Measurements from ENCODE around the gene SYK. TPM values are rescaled to one million over a fixed set of nuclear protein-coding genes. Genes with fewer than 3 reads are reported as not detected.

Gene SYK
- total RNA-seq, 1 donor from 2014 or later, result 10.7 TPM

- no peak overlapping the region for H3K4me3 Mint-ChIP-seq (ENCODE audit: unreplicated experiment)
- H3K27me3 Mint-ChIP-seq (ENCODE audit: unreplicated experiment), result no peaks in the 10 kb centered on the region
- peaks cover 2% of the 10 kb centered on the region for H3K9me3 Mint-ChIP-seq (ENCODE audit: unreplicated experiment)
- H3K4me1 Mint-ChIP-seq (ENCODE audit: low read depth, unreplicated experiment), result peaks cover 12% of the 10 kb centered on the region
- TF ChIP-seq, protein P1, sequence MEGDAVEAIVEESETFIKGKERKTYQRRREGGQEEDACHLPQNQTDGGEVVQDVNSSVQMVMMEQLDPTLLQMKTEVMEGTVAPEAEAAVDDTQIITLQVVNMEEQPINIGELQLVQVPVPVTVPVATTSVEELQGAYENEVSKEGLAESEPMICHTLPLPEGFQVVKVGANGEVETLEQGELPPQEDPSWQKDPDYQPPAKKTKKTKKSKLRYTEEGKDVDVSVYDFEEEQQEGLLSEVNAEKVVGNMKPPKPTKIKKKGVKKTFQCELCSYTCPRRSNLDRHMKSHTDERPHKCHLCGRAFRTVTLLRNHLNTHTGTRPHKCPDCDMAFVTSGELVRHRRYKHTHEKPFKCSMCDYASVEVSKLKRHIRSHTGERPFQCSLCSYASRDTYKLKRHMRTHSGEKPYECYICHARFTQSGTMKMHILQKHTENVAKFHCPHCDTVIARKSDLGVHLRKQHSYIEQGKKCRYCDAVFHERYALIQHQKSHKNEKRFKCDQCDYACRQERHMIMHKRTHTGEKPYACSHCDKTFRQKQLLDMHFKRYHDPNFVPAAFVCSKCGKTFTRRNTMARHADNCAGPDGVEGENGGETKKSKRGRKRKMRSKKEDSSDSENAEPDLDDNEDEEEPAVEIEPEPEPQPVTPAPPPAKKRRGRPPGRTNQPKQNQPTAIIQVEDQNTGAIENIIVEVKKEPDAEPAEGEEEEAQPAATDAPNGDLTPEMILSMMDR (IDR thresholded peaks at IDR 0.05; ENCODE audit: partially characterized antibody, unreplicated experiment), result peak; percentile 35
- H3K36me3 Mint-ChIP-seq (ENCODE audit: unreplicated experiment), result no peaks in the 10 kb centered on the region
- H3K27ac Mint-ChIP-seq (ENCODE audit: unreplicated experiment), result no peak overlapping the region
- DNase-seq, result no peak
Observed at GRCh38 chr9:90871327-90871935, 69.8 kb downstream of the SYK start.

DNA sequence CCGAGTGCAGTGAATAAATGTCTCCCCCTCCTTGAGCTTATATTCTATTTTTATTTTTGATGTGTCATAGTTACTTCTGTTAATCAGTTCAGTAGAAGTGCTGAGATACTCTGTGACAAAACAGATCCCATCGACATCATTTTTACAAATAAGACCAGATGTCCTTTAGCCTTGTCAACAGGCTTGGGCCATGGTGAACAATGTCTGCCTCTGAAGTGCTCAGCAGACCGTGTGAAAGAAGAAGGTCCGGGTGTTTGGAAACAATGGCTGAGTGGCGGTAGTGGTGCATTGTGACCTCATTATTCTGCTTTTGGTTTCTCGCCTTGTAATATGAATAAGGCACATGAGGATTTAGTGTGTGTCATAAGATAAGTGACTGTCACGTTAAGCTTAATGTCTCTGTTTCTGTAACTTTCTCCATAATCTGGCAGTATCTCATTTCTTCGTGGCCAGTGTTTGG lies 71.2 kb downstream of the SYK start:
- peaks cover 2% of the 10 kb centered on the region for H3K9me3 Mint-ChIP-seq (ENCODE audit: unreplicated experiment)
- H3K4me3 Mint-ChIP-seq (ENCODE audit: unreplicated experiment), result no peak overlapping the region

GRCh38 chr9:90873422-90873821 lies 71.8 kb downstream of the SYK start:
- H3K27ac Mint-ChIP-seq (ENCODE audit: unreplicated experiment), result no peak overlapping the region
- no peak for DNase-seq
- H3K27me3 Mint-ChIP-seq (ENCODE audit: unreplicated experiment), result no peaks in the 10 kb centered on the region
- H3K4me1 Mint-ChIP-seq (ENCODE audit: low read depth, unreplicated experiment), result peaks cover 12% of the 10 kb centered on the region
- H3K4me3 Mint-ChIP-seq (ENCODE audit: unreplicated experiment), result no peak overlapping the region
- H3K36me3 Mint-ChIP-seq (ENCODE audit: unreplicated experiment), result no peaks in the 10 kb centered on the region
- TF ChIP-seq, protein P1 (IDR thresholded peaks at IDR 0.05; ENCODE audit: partially characterized antibody, unreplicated experiment), result no peak
- peaks cover 2% of the 10 kb centered on the region for H3K9me3 Mint-ChIP-seq (ENCODE audit: unreplicated experiment)

More for the DNA sequence above, 71.2 kb downstream of the SYK start:
- H3K27ac Mint-ChIP-seq (ENCODE audit: unreplicated experiment), result peak overlapping the region; percentile 10
- H3K4me1 Mint-ChIP-seq (ENCODE audit: low read depth, unreplicated experiment), result peaks cover 12% of the 10 kb centered on the region
- no peaks in the 10 kb centered on the region for H3K36me3 Mint-ChIP-seq (ENCODE audit: unreplicated experiment)
- TF ChIP-seq, protein P1 (IDR thresholded peaks at IDR 0.05; ENCODE audit: partially characterized antibody, unreplicated experiment), result no peak
- no peak for DNase-seq
- H3K27me3 Mint-ChIP-seq (ENCODE audit: unreplicated experiment), result no peaks in the 10 kb centered on the region

- peaks cover 2% of the 10 kb centered on the region for H3K9me3 Mint-ChIP-seq (ENCODE audit: unreplicated experiment)
- H3K27me3 Mint-ChIP-seq (ENCODE audit: unreplicated experiment), result no peaks in the 10 kb centered on the region
- DNase-seq, result no peak
- peaks cover 12% of the 10 kb centered on the region for H3K4me1 Mint-ChIP-seq (ENCODE audit: low read depth, unreplicated experiment)
- H3K27ac Mint-ChIP-seq (ENCODE audit: unreplicated experiment), result no peak overlapping the region
- H3K36me3 Mint-ChIP-seq (ENCODE audit: unreplicated experiment), result no peaks in the 10 kb centered on the region
- no peak overlapping the region for H3K4me3 Mint-ChIP-seq (ENCODE audit: unreplicated experiment)
- TF ChIP-seq, protein P1 (IDR thresholded peaks at IDR 0.05; ENCODE audit: partially characterized antibody, unreplicated experiment), result no peak
Observed at GRCh38 chr9:90874194-90874593, 72.6 kb downstream of the SYK start.

GRCh38 chr9:90878562-90878961 lies 76.9 kb downstream of the SYK start:
- Mint-ChIP-seq H3K27ac (ENCODE audit: unreplicated experiment) (no peak overlapping the region), H3K27me3 (ENCODE audit: unreplicated experiment) (peaks cover 3% of the 10 kb centered on the region), H3K9me3 (ENCODE audit: unreplicated experiment) (no peaks in the 10 kb centered on the region), H3K4me1 (ENCODE audit: low read depth, unreplicated experiment) (no peaks in the 10 kb centered on the region), H3K4me3 (ENCODE audit: unreplicated experiment) (no peak overlapping the region), H3K36me3 (ENCODE audit: unreplicated experiment) (no peaks in the 10 kb centered on the region)
- TF ChIP-seq, protein P1 (IDR thresholded peaks at IDR 0.05; ENCODE audit: partially characterized antibody, unreplicated experiment), result no peak
- DNase-seq, result no peak

All from glutamatergic neuron (in vitro differentiated cells).